Dermis microvascular lymphatic vessel endothelial cell (primary cell): Measurements from ENCODE around the gene ASTN2. TPM values are rescaled to one million over a fixed set of nuclear protein-coding genes. Genes with fewer than 3 reads are reported as not detected.

Experiments used
- DNase-seq, 2 donors: peaks; one replicate each; pipeline versions ENCODE4 v3.0.0 to v3.0.0-alpha.2; 2010; ENCODE audit warnings: low read depth in 2 of 2
- total RNA-seq: library from RNA; depleted of rRNA; stranded (reverse); fragments of >200 nt; gene quantifications from 2 replicates; pipeline ENCODE4 v1.2.1, GENCODE V29; 2014

The ASTN2 gene
- total RNA-seq, 1 donor from 2014 or later: 3.0 TPM

- DNase-seq: no peak
These were observed 979.2 kb downstream of the ASTN2 start for GRCh38 chr9:116435706-116436105.

DNA sequence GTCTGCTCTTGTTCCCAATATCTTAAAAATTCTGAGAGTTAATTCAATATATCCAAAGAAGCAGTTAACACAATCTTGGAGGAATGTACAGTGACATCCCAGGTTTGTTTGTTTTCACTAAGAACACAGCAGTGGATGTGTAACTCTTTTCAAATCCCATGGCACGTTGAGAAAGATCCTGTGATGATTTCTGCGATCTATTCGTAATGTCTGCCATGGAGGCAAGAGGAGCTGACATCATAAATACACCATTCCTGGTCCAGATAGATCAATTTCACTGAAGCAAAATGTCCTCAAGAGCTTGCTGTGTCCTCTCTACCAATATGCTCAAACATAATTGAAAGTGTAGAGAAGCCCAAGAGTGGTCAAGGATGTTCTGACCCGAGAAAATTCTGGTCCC, 980.5 kb downstream of the ASTN2 start:
- no peak for DNase-seq

GRCh38 chr9:116432051-116432450, 982.8 kb downstream of the ASTN2 start:
- DNase-seq: no peak

- peak; percentile 20 to 26 for DNase-seq
These were observed 984.0 kb downstream of the ASTN2 start for GRCh38 chr9:116430849-116431248.

DNA sequence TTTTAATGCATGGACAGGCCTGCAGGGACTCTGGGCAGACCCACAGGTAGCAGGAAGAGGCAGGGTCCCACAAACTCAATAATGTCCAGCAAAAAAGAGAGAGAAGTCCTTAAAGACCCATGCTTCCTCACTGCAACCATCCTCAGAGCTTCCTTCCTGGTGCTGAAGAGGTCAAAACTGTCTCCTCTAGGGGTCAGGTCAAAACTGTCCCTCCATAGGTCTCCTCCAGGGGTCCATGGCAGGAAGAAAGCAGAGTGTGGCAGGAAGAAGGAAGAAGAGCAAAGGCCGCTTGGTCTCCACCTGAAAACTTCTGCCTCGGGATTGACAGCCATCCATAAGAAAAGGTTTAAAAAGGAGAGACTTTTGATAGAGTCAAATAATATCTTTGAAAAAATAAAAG, 989.6 kb downstream of the ASTN2 start:
- DNase-seq: no peak

DNA sequence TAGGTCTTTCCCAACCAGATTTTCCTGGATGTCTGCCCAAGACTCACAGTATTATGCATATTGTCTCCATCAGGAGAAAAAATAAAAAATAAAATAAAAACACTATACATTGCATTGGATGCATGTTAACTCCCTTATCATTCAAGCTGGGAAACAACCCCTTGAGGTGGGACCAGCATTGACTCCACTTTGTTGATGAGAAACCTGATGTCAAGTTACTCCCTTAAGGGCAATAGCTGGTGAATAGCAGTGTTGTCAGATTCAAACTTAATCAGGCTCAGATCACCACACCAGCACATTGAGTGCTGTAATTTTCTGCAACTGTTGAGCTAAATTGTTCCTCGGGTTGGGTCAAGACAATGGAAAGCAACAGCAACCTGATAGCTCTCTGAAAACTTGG, 991.7 kb downstream of the ASTN2 start:
- no peak for DNase-seq

DNA sequence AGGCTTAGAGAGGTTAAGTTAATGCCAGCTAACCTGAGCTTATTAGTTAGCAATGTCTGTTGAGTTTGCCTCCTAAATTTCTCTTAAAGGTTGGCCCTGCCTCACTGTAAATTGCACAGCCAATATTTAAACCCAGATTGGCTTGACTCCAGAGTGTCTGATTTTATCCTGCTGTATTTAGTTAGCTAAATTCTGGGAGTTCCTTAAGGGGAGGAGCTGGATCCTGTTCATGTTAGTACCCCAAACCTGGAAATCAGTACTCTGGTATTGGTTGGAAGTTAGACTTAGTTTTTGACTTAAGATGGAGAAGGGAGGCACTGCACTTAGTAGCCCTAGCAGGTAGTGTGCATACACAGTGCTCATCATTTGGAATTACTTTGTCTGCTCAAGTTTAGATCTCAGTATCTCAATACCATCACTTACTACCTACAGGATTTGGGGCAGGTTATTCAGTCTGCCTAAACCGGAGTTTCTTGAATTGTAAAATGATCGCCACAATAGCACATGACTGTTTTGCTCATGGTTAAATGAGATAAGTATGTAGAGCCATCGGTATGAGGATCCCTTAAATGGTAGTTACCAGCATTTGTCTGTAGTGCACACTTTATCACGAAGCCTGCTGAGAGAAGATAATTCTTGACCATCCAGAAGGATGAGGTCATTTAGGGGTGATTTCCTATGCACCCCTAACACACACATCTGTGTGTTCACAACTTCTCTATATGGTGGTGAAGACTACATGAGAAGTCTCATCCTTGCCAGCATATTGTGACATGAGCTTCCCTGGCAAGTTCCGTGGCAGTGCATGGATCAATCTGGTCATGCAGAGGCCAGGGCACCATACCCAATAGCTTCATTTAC, 992.5 kb downstream of the ASTN2 start:
- DNase-seq: no peak

GRCh38 chr9:116420993-116421538, 993.8 kb downstream of the ASTN2 start:
- DNase-seq: no peak

- DNase-seq: no peak
These were observed 995.7 kb downstream of the ASTN2 start for GRCh38 chr9:116419181-116419580.

GRCh38 chr9:116417464-116417863, 997.4 kb downstream of the ASTN2 start:
- DNase-seq: no peak

- no peak for DNase-seq
These were observed 998.4 kb downstream of the ASTN2 start for GRCh38 chr9:116416421-116416820.

- DNase-seq: no peak
These were observed 1000.5 kb downstream of the ASTN2 start for GRCh38 chr9:116414374-116414773.

- no peak for DNase-seq
These were observed 1003.4 kb downstream of the ASTN2 start for GRCh38 chr9:116411506-116411905.

- DNase-seq: no peak
These were observed 1005.2 kb downstream of the ASTN2 start for GRCh38 chr9:116409638-116410037.

- DNase-seq: no peak
These were observed 1005.7 kb downstream of the ASTN2 start for GRCh38 chr9:116409129-116409528.

- no peak for DNase-seq
These were observed 1008.4 kb downstream of the ASTN2 start for GRCh38 chr9:116406469-116406868.

- DNase-seq: no peak
These were observed 1009.5 kb downstream of the ASTN2 start for GRCh38 chr9:116405321-116405720.

GRCh38 chr9:116404228-116404627, 1010.6 kb downstream of the ASTN2 start:
- DNase-seq: no peak

DNA sequence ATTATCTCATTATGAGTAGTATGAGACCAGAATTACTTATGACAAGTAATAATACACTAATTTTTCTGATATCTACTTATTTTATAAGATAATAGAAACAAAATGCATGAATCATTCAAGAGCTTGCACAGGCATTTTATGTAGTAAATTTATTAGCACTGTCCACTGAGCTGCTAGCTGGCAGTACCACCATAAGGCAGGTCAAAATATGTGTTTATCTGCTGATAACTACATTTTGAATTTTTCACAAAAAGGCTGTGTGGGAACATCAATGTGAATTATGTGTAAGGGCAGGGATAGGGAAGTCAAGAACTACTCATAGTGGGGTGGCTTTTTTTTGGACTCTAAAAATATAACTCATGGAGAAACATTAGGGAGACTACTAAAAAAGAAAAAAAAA, 1011.7 kb downstream of the ASTN2 start:
- no peak for DNase-seq

DNA sequence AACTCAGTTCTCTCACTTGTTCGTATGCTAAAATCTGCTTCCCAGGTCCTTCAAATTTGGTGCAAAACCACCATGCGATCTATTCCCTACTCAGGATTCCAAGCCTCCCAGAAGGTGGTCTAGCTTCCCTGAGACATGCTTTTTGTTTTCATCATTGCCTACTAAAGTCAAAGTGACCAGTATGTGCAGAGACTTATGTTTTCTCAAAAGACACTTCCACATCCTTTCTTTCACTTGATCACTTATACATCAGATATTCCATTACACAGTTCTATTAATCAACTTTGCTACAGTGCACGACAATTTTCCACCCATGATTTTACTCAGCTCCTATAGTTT, 1019.2 kb downstream of the ASTN2 start:
- no peak for DNase-seq

GRCh38 chr9:116394894-116395698, 1019.8 kb downstream of the ASTN2 start:
- no peak for DNase-seq

- DNase-seq: no peak
These were observed 1020.8 kb downstream of the ASTN2 start for GRCh38 chr9:116394070-116394469.

DNA sequence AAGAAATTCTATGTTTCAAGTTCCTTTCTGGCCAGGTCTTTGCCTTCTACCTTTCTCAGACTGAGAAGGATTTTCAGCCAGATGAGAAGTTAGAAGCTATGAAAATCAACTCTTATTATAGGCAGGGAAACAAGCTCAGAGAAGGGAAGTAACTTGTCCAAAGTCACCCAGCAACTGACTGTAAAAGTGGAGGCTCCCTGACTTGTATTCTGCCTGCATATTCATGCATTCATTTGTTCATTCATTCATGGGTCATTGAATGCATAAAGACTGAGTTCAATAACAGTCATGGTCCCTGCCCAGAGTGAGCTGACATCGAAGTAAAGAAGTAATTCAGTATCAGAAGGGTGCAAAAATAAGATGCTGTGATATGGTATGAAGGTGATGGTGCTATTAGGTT, 1021.7 kb downstream of the ASTN2 start:
- DNase-seq: no peak
